22Rv1 (cell line): Measurements from ENCODE around the gene KAT14.
"Not testable (repeated sequence)": the region's sequence is repeated elsewhere in the genome, so short reads cannot be mapped to it uniquely, and the experiment has no call there.

ENCODE experiments used
- H3K27ac ChIP-seq: fragments of 450-650 bp; 2 replicates; pipeline ENCODE4 v1.5.1; 2017
- ZFX ChIP-seq: fragments of 450-650 bp; IDR thresholded peaks from 2 replicates; pipeline ENCODE4 v1.6.1; 2017; ENCODE audit warnings: antibody characterized with exemption, borderline replicate concordance
- TF ChIP-seq, protein P1 (sequence below): fragments of 450-650 bp; IDR thresholded peaks from 2 replicates; pipeline ENCODE4 v1.5.1; 2017; ENCODE audit warnings: mild to moderate bottlenecking

KAT14 gene, protein sequence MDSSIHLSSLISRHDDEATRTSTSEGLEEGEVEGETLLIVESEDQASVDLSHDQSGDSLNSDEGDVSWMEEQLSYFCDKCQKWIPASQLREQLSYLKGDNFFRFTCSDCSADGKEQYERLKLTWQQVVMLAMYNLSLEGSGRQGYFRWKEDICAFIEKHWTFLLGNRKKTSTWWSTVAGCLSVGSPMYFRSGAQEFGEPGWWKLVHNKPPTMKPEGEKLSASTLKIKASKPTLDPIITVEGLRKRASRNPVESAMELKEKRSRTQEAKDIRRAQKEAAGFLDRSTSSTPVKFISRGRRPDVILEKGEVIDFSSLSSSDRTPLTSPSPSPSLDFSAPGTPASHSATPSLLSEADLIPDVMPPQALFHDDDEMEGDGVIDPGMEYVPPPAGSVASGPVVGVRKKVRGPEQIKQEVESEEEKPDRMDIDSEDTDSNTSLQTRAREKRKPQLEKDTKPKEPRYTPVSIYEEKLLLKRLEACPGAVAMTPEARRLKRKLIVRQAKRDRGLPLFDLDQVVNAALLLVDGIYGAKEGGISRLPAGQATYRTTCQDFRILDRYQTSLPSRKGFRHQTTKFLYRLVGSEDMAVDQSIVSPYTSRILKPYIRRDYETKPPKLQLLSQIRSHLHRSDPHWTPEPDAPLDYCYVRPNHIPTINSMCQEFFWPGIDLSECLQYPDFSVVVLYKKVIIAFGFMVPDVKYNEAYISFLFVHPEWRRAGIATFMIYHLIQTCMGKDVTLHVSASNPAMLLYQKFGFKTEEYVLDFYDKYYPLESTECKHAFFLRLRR

GRCh38 chr20:18137412-18138265, at the start of gene KAT14, which contains the start of gene PET117:
Gene KAT14, plus strand, starts transcription at chr20:18137863. Its CDS starts 4,798 bp downstream, at chr20:18142661.
Gene PET117, plus strand, starts transcription at chr20:18137863. Its CDS starts 93 bp downstream, at chr20:18137956.
- H3K27ac ChIP-seq: peak within 1 kb of the TSS; percentile 93
- TF ChIP-seq ZFX: no peak
- TF ChIP-seq, protein P1, sequence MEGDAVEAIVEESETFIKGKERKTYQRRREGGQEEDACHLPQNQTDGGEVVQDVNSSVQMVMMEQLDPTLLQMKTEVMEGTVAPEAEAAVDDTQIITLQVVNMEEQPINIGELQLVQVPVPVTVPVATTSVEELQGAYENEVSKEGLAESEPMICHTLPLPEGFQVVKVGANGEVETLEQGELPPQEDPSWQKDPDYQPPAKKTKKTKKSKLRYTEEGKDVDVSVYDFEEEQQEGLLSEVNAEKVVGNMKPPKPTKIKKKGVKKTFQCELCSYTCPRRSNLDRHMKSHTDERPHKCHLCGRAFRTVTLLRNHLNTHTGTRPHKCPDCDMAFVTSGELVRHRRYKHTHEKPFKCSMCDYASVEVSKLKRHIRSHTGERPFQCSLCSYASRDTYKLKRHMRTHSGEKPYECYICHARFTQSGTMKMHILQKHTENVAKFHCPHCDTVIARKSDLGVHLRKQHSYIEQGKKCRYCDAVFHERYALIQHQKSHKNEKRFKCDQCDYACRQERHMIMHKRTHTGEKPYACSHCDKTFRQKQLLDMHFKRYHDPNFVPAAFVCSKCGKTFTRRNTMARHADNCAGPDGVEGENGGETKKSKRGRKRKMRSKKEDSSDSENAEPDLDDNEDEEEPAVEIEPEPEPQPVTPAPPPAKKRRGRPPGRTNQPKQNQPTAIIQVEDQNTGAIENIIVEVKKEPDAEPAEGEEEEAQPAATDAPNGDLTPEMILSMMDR: no peak

- not testable (repeated sequence) for H3K27ac ChIP-seq
Observed at GRCh38 chr20:18088298-18088697, 49.4 kb upstream of the KAT14 start.

GRCh38 chr20:18088841-18089240, 48.8 kb upstream of the KAT14 start:
- not testable (repeated sequence) for H3K27ac ChIP-seq

DNA sequence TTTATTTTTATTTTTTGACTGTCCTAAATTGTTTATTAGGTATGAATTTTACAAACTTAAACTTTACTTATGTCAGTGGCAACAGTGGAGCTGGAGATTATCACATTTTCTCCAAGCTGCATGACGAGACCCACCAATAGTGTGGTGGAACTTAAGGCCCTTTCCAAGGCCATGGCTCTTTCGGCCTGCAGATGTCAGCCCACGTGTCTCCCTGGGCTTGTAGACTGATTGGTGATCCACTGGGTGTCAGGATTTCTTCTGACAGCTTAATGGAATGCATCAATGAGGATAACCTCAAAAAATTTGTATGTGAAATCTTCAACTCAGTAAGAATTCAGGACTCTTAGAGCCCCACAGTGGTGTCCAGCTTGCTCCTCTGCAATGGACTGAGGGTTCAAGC, 47.6 kb upstream of the KAT14 start:
- TF ChIP-seq ZFX: no peak
- TF ChIP-seq, protein P1: no peak
- no peak overlapping the region for H3K27ac ChIP-seq

GRCh38 chr20:18090477-18090876, 47.2 kb upstream of the KAT14 start:
- no peak for TF ChIP-seq ZFX
- TF ChIP-seq, protein P1: no peak

GRCh38 chr20:18091623-18092022, 46.0 kb upstream of the KAT14 start:
- no peak overlapping the region for H3K27ac ChIP-seq
- TF ChIP-seq ZFX: no peak
- TF ChIP-seq, protein P1: no peak

More at GRCh38 chr20:18090477-18090876, 47.2 kb upstream of the KAT14 start:
- H3K27ac ChIP-seq: no peak overlapping the region

GRCh38 chr20:18092890-18093289, 44.8 kb upstream of the KAT14 start:
- TF ChIP-seq, protein P1: no peak
- no peak for TF ChIP-seq ZFX

More at GRCh38 chr20:18092890-18093289, 44.8 kb upstream of the KAT14 start:
- no peak overlapping the region for H3K27ac ChIP-seq
